Measurements from ENCODE around the gene SLC25A25.
A peak's percentile ranks its signal among the peaks of the same experiment; 100 is the strongest.

SLC25A25 gene

GRCh38 chr9:128115187-128116103 is 47.4 kb downstream of the SLC25A25 start:
- peaks cover 6% of the 10 kb centered on the region; the same call in 1 of the 2 replicates for H3K4me1 ChIP-seq (ENCODE audit: insufficient read depth, low read length)
- no peak overlapping the region for H3K9ac ChIP-seq (ENCODE audit: low read depth, low read length)

DNA sequence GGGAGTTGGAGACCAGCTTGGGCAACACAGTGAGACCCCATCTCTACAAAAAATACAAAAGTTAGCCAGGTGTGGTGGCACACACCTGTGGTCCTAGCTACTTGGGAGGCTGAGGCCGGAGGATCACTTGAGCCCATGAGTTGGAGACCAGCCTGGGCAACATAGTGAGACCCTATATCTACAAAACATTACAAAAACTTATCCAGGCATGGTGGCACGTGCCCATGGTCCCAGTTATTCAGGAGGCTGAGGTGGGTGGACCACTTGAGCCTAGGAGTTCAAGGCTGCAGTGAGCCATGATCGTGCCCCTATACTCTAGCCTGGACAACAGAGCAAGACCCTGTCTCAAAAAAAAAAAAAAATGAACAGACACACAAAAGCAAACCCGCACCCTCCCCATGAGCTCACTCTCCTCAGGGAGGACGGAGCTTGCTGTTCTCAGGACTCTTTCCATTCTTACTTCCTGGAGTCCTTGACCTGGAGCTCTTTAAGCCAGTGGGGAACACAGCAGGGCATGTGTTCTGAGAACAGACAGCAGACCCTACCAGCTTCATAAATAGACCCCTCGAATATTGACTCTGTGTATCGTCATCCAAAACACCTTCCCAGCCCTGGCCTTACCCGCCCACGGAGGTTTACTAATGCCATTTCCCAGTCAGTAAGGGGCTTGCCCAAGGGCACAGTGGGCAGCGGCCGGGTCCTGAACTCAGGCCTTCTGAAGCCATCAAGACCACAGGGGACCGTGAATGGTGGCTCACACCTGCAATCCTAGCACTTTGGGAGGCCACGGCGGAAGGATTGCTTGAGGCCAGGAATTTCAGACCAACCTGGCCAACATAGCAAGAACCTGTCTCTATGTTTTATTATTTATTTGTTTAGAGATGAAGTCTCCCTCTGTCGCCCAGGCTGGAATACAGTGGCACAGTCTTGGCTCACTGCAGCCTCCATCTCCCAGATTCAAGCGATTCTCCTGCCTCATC is 48.4 kb downstream of the SLC25A25 start:
- Histone ChIP-seq H3K9me3 (ENCODE audit: control insufficient read depth, insufficient read depth, low read length) (no peaks in the 10 kb centered on the region), H3K9ac (ENCODE audit: low read depth, low read length) (no peak overlapping the region), H3K4me1 (ENCODE audit: insufficient read depth, low read length) (peaks cover 6% of the 10 kb centered on the region; the same call in 1 of the 2 replicates), H3K36me3 (ENCODE audit: insufficient read depth, low read length) (no peaks in the 10 kb centered on the region)

More at GRCh38 chr9:128115187-128116103, 47.4 kb downstream of the SLC25A25 start:
- no peaks in the 10 kb centered on the region for H3K36me3 ChIP-seq (ENCODE audit: insufficient read depth, low read length)
- no peaks in the 10 kb centered on the region for H3K9me3 ChIP-seq (ENCODE audit: control insufficient read depth, insufficient read depth, low read length)

DNA sequence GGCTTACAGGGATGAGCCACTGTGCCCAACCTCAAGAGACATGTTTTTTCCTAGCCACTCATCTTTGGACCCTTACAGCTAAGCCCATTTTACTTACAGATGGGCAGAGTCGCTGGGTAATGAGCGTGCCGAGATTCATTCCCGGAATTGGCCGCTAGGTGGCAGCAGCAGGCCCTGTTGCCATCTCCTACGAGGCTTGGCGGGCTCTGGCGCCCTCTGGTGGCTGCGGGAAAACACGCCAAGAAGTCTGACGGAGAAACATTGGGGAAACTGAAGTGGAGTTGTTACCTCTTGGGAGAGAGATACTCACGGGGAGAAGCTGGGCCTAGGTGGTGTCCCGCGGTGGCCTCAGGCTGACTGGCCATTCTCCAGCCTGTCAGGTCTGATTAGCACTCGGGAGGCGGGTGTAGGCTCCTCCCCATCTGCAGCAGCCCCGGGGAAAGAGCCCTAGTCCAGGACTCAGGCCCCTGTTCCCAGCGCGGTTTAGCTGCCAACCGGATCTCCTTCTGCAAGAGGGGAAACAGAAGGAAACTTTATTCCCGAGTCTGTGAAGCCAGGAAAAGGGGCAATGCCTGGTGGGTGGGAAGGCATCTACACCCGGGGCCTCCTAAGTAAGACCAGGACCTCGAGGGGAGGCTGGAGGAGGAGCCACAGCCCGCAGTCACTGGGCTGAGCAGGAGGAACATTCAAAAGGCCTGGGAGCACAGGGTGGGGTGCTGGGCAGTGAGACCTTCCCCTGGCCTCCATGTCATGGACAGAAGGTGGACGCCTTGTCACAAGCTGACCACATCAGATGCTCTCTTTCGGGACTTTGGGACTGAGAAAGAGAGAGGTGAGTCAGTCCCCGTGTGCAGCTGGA is 49.8 kb downstream of the SLC25A25 start:
- Histone ChIP-seq H3K36me3 (ENCODE audit: insufficient read depth, low read length) (no peaks in the 10 kb centered on the region), H3K9ac (ENCODE audit: low read depth, low read length) (peak overlapping the region; percentile 14; the same call in 1 of the 2 replicates), H3K4me1 (ENCODE audit: insufficient read depth, low read length) (peaks cover 6% of the 10 kb centered on the region; the same call in 1 of the 2 replicates), H3K9me3 (ENCODE audit: control insufficient read depth, insufficient read depth, low read length) (no peaks in the 10 kb centered on the region)

- H3K9me3 ChIP-seq (ENCODE audit: control insufficient read depth, insufficient read depth, low read length): no peaks in the 10 kb centered on the region
- H3K36me3 ChIP-seq (ENCODE audit: insufficient read depth, low read length): no peaks in the 10 kb centered on the region
- peaks cover 6% of the 10 kb centered on the region; the same call in 1 of the 2 replicates for H3K4me1 ChIP-seq (ENCODE audit: insufficient read depth, low read length)
- 0 out of 2 replicates have a peak overlapping the region, but pooled peaks have one; percentile 14 for H3K9ac ChIP-seq (ENCODE audit: low read depth, low read length)
Measured at GRCh38 chr9:128118472-128118857, 50.4 kb downstream of the SLC25A25 start.

- Histone ChIP-seq H3K9ac (ENCODE audit: low read depth, low read length) (no peak overlapping the region), H3K4me1 (ENCODE audit: insufficient read depth, low read length) (peaks cover 6% of the 10 kb centered on the region; the same call in 1 of the 2 replicates), H3K36me3 (ENCODE audit: insufficient read depth, low read length) (no peaks in the 10 kb centered on the region), H3K9me3 (ENCODE audit: control insufficient read depth, insufficient read depth, low read length) (no peaks in the 10 kb centered on the region)
Measured at GRCh38 chr9:128118971-128119665, 51.1 kb downstream of the SLC25A25 start.

DNA sequence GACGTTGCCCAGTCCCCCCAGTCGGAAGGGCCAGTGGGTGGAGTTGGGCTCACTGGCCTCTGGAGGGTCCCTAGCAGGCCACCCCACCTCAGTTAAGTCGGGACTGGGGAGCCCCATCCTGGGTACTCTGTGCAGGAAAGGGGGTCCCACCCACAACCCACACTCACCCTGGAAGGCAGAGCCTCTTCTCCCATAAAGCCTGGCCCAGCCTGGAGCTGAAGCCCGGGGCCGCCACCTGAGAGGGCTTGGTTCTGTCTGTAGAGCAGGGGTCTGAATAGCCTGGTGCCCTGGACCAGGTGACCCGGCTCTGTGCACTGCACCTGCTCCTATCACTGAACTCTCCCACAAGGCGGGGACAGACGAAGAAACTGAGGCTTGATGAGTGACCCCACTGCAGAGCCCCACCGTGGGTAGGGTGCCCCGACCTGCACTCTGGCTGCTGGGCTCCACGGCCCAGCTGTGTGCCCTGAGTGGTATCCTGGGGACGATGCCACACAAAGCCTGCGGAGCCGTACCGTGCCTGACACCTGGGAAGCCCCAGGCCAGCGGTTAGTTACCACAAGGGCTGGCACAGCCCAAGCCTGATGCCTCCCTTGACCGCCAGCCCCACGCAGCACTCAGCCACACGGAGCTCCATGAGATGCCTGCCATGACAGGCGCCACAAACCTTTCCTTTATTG is 52.2 kb downstream of the SLC25A25 start:
- H3K9me3 ChIP-seq (ENCODE audit: control insufficient read depth, insufficient read depth, low read length): no peaks in the 10 kb centered on the region
- no peak overlapping the region for H3K9ac ChIP-seq (ENCODE audit: low read depth, low read length)
- peaks cover 3% of the 10 kb centered on the region; the same call in 1 of the 2 replicates for H3K36me3 ChIP-seq (ENCODE audit: insufficient read depth, low read length)
- peaks cover 6% of the 10 kb centered on the region; the same call in 1 of the 2 replicates for H3K4me1 ChIP-seq (ENCODE audit: insufficient read depth, low read length)

DNA sequence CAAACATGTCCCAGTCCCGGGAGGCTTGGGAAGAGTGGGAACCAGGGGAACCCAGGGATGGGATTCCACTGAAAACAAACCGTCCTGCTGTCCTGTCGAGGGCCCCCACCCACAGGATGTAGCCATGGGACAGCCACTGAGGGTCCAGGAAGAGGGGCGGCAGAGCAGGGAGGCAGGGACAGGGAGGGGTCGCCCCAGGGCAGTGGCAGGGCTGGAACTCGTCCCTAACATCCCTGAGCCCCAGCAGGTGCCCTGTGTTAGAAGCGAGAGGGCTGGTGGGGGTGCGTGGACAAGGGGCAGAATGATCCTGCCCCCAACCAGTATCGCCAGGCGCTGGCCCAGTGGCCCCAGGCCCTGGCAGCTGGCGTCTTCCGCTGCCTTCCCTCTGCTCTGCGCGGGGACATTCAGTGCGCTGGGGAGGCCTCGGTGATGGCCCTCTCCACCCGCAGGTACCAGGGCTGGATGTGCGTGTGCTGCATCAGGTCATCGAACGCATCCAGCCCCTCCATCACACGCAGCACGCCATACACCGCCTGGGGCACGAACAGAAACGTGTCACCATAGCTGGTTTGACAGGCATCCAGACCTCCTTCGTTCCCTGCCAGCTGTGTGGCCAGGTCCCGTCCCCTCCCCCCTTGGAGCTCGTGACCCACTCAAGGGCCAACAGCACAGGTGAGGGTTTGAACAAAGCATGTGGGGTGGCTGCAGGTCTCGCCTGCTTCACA is 52.9 kb downstream of the SLC25A25 start:
- H3K4me1 ChIP-seq (ENCODE audit: insufficient read depth, low read length): peaks cover 7% of the 10 kb centered on the region
- peaks cover 3% of the 10 kb centered on the region; the same call in 1 of the 2 replicates for H3K36me3 ChIP-seq (ENCODE audit: insufficient read depth, low read length)
- H3K9ac ChIP-seq (ENCODE audit: low read depth, low read length): no peak overlapping the region
- H3K9me3 ChIP-seq (ENCODE audit: control insufficient read depth, insufficient read depth, low read length): no peaks in the 10 kb centered on the region

DNA sequence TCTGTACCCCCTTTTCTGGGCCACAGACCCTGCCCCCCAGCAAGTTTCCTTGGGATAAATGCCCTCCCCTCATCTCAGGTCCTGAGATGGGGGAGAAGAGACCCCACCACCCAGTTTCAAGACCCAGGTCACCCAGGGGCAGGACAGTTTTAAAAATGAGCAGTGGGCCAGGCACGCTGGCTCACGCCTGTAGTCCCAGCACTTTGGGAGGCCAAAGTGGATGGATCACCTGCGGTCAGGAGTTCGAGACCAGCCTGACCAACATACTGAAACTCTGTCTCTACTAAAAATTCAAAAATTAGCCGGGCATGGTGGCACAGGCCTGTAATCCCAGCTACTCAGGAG is 53.4 kb downstream of the SLC25A25 start:
- Histone ChIP-seq H3K9me3 (ENCODE audit: control insufficient read depth, insufficient read depth, low read length) (no peaks in the 10 kb centered on the region), H3K36me3 (ENCODE audit: insufficient read depth, low read length) (peaks cover 3% of the 10 kb centered on the region; the same call in 1 of the 2 replicates), H3K4me1 (ENCODE audit: insufficient read depth, low read length) (peaks cover 11% of the 10 kb centered on the region), H3K9ac (ENCODE audit: low read depth, low read length) (no peak overlapping the region)

DNA sequence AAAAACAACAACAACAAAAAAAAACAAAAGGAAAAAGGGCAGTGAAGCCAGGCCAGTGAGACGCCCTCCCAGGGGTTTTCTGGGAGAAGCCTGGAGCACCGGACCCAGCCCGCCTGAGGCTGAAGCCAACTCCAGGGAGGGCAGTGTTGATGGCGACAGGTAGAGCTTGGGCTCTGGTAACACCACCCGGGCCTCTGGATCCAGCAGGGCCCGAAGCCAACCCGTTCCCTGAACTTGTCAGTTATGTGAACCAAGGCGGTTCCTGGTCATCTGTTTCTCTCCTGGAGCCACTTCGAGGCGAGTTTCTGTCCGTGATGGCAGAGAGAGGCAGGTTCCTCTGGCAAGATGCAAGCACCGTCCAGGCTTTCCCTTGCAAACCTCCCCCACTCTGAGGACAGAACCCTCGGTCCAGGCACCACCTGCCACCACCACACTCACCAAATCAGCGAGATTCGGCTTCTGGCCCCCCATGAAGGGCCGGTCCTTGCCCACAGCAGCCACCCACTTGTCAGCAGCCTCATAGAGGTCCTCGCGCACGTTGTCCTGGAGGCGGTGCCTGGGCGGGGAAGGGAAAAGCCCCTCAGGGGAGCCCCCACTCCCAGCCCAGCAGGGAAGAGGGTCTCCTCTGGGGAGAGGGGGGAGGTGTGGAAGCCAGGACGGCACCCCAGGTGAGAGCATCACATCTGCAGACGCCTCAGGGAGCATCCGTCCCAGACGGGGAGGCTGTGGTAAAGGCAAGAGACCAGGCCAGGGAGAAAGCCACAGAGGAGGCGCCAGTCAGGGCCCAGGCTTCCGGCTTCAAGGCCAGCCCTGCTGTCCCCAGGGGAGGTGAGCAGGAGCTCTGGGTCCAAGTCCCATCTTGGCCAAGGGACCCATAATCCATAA is 54.1 kb downstream of the SLC25A25 start:
- Histone ChIP-seq H3K36me3 (ENCODE audit: insufficient read depth, low read length) (peaks cover 3% of the 10 kb centered on the region; the same call in 1 of the 2 replicates), H3K4me1 (ENCODE audit: insufficient read depth, low read length) (peaks cover 11% of the 10 kb centered on the region), H3K9me3 (ENCODE audit: control insufficient read depth, insufficient read depth, low read length) (no peaks in the 10 kb centered on the region), H3K9ac (ENCODE audit: low read depth, low read length) (no peak overlapping the region)

DNA sequence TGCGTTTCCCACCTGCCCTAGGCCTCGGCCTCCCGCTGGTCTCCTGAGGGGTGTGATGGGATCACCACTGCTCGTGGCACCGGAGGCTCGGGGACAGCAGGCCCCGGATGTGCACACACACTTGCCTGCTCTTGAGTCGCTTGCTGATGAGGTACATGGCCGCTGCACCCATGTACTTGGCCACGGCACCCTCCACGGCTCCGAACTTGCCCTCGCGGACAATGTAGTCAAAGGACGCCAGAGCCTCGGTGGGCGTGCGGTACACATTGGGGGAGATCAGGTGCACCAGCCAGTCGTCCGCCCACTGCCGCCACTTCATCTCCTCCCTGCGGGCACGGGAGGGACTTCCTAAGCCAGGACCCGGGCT is 54.8 kb downstream of the SLC25A25 start:
- Histone ChIP-seq H3K9me3 (ENCODE audit: control insufficient read depth, insufficient read depth, low read length) (no peaks in the 10 kb centered on the region), H3K9ac (ENCODE audit: low read depth, low read length) (no peak overlapping the region), H3K4me1 (ENCODE audit: insufficient read depth, low read length) (peaks cover 11% of the 10 kb centered on the region), H3K36me3 (ENCODE audit: insufficient read depth, low read length) (peaks cover 3% of the 10 kb centered on the region; the same call in 1 of the 2 replicates)

DNA sequence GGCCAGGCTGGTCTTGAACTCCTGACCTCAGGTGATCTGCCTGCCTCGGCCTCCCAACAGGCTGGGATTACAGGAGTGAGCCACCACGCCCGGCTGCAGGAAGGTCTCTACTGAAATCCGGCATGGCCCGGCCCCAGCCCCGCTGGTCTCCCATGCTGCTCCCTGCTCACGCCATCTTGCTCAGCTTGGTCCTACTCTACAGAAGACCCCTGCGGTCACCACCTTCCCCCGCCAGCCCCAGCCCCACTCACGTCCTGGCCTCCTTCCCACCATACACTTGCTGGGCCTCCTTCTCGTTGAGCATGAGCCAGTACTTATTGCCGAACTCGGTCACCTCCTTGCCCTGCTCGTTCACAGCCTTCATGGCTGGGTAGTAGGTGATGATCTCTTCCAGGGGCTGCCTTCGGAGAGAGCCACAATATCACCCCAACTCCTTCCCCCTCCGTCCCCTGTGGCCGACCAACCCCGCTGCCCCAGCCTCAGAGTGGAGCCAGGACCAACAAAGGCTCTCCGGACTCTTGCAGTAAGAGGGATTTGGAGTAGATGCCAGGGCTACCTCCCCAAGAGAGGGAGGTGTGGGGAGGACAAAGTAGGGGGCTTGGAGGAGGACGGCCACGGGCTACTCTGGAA is 55.5 kb downstream of the SLC25A25 start:
- H3K36me3 ChIP-seq (ENCODE audit: insufficient read depth, low read length): peaks cover 3% of the 10 kb centered on the region; the same call in 1 of the 2 replicates
- peaks cover 6% of the 10 kb centered on the region for H3K4me1 ChIP-seq (ENCODE audit: insufficient read depth, low read length)
- no peak overlapping the region for H3K9ac ChIP-seq (ENCODE audit: low read depth, low read length)

More for the DNA sequence above, 55.5 kb downstream of the SLC25A25 start:
- no peaks in the 10 kb centered on the region for H3K9me3 ChIP-seq (ENCODE audit: control insufficient read depth, insufficient read depth, low read length)
